ENCODE data around the gene AGPAT4.

- TF ChIP-seq CTCF (IDR thresholded peaks at IDR 0.05; ENCODE audit: low read length) (no peak), EZH2 (optimal IDR thresholded peaks at IDR 0.05; ENCODE audit: low read depth, low read length) (no peak)
Measured at GRCh38 chr6:161245363-161245762, 28.5 kb downstream of the AGPAT4 start.
